ENCODE data around the gene TMEM184A. TPM values are rescaled to one million over a fixed set of nuclear protein-coding genes. Genes with fewer than 3 reads are reported as not detected.
A peak's percentile ranks its signal among the peaks of the same experiment; 100 is the strongest.

The TMEM184A gene
- total and polyA plus RNA-seq, 2 of the 4 experiments (the other 2 are of a cell fraction) = 0.36 to 1.9 TPM

GRCh38 chr7:1562116-1562515, 6.1 kb upstream of the TMEM184A start:
- Histone ChIP-seq H2BK15ac (ENCODE audit: low read depth, low read length) (no peak overlapping the region), H4K91ac (ENCODE audit: insufficient read depth, low read depth, low read length) (no peak overlapping the region), H3K79me1 (ENCODE audit: low read depth in 1 of 2, low read length in 2 of 2) (peaks cover 4 to 10% of the 10 kb centered on the region in 2 experiments; a peak in 3 of 4 replicates), H4K8ac (ENCODE audit: low read depth in 2 of 2, low read length in 2 of 2) (peak overlapping the region; percentile 33 to 47; a peak in 1 of 4 replicates), H3K9ac (ENCODE audit: low read depth, low read length) (no peak overlapping the region), H3K14ac (replicated peaks; ENCODE audit: low read depth, low read length) (no peak overlapping the region; the same call in 1 of the 2 replicates), H3K18ac (ENCODE audit: low read depth, low read length) (no peak overlapping the region), H3K9me3 (ENCODE audit: control insufficient read depth, insufficient read depth, low read length) (no peaks in the 10 kb centered on the region), H2AK5ac (ENCODE audit: low read depth, low read length) (no peak overlapping the region), H3K4me3 (ENCODE audit: insufficient read depth, low read depth, low read length) (no peak overlapping the region), H4K20me1 (ENCODE audit: insufficient read depth, low read length) (no peaks in the 10 kb centered on the region; the same call in 1 of the 2 replicates), H2BK5ac (ENCODE audit: low read depth, low read length, poor library complexity, severe bottlenecking) (no peak overlapping the region), H2BK20ac (ENCODE audit: low read depth, low read length) (no peak overlapping the region), H3K9me1 (ENCODE audit: insufficient read depth, low read length) (peaks cover 5% of the 10 kb centered on the region), H3K56ac (ENCODE audit: extremely low read depth, insufficient read depth, low read length) (no peak overlapping the region), H2AFZ (replicated peaks; ENCODE audit: low read length, poor library complexity) (peak overlapping the region; percentile 86), H3K36me3 (ENCODE audit: control insufficient read depth, insufficient read depth, low read length) (peaks cover 10% of the 10 kb centered on the region), H3K23ac (ENCODE audit: low read depth, low read length) (no peak overlapping the region), H3K4me1 (ENCODE audit: control insufficient read depth, insufficient read depth, low read length) (peaks cover 4% of the 10 kb centered on the region; the same call in 1 of the 2 replicates), H3K4ac (ENCODE audit: low read depth, low read length) (no peak overlapping the region), H2BK120ac (ENCODE audit: low read depth, low read length) (peak overlapping the region; percentile 23; the same call in 1 of the 2 replicates), H3K27ac (ENCODE audit: insufficient read depth, low read length) (no peak overlapping the region), H4K5ac (ENCODE audit: low read depth, low read length) (no peak overlapping the region), H2AK9ac (replicated peaks; ENCODE audit: low read depth, low read length, poor library complexity) (peak overlapping the region; percentile 50), H3K27me3 (ENCODE audit: control insufficient read depth, insufficient read depth, low read length) (no peaks in the 10 kb centered on the region), H3K4me2 (ENCODE audit: low read depth, low read length) (no peak overlapping the region)
- POLR2A ChIA-PET (ENCODE audit: unreplicated experiment) = no interaction called here
- in situ Hi-C loops (cut with MboI; ENCODE audit: low sequenced_read_pairs) = no loop called here
- 48% methylated on average over 14 of the region's 16 CpGs; no CpG with 5 or more reads in 1 of the 2 experiments for WGBS, 2 experiments (ENCODE audit: extremely low coverage in 2 of 2, insufficient read length in 1 of 2)
- CTCF ChIA-PET = no interaction called here
- intact Hi-C loops (cut with micrococcal nuclease) = no loop called here
- TF ChIP-seq USF2 (IDR thresholded peaks at IDR 0.05; ENCODE audit: low read depth, low read length) (peak; percentile 43; the same call in 1 of the 2 replicates), FOS (IDR thresholded peaks at IDR 0.05; ENCODE audit: low read depth, low read length) (no peak)
- DNase-seq (no peak), ATAC-seq (ENCODE audit: low read depth) (no peak)
- BruUV-seq (replicated peaks) = no TSS peak
- dilution Hi-C loops (cut with HindIII; ENCODE audit: low sequenced_read_pairs, unreplicated experiment) = no loop called here
